ENCODE results near the gene ALK.

ALK gene

DNA sequence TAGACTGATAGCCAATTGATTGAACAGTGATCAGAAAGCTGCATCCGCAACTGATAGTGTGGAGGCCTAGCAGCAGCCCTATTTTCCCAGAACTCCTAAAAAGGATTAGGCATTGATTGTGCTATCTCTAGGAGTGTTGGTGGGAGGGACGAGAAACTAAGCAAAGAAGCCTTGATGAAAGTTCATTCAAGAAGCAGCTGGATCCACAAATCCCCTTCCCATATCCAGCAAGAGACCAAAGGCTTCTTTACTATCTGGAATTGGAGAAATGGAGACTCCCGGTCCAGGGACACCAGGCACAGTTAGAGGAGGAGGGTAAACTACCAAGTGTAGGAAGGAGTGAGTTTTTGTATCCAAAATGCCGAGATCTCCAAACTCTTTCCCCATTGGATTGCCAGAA lies 151.5 kb downstream of the ALK start:
- no peak for DNase-seq (ENCODE audit: low read depth)
- H3K36me3 ChIP-seq (ENCODE audit: control insufficient read depth, insufficient read depth, low read length, severe bottlenecking): no peaks in the 10 kb centered on the region
- H3K27me3 ChIP-seq (replicated peaks; ENCODE audit: control insufficient read depth, insufficient read depth, low read length): no peaks in the 10 kb centered on the region
- no peaks in the 10 kb centered on the region for H3K9me3 ChIP-seq (ENCODE audit: control insufficient read depth, low read length)
- no peak overlapping the region for H3K4me3 ChIP-seq (ENCODE audit: low read length)
- H3K4me1 ChIP-seq (ENCODE audit: control insufficient read depth, insufficient read depth, low read length): peaks cover 13% of the 10 kb centered on the region
- H3K9ac ChIP-seq (ENCODE audit: low read length): no peak overlapping the region

DNA sequence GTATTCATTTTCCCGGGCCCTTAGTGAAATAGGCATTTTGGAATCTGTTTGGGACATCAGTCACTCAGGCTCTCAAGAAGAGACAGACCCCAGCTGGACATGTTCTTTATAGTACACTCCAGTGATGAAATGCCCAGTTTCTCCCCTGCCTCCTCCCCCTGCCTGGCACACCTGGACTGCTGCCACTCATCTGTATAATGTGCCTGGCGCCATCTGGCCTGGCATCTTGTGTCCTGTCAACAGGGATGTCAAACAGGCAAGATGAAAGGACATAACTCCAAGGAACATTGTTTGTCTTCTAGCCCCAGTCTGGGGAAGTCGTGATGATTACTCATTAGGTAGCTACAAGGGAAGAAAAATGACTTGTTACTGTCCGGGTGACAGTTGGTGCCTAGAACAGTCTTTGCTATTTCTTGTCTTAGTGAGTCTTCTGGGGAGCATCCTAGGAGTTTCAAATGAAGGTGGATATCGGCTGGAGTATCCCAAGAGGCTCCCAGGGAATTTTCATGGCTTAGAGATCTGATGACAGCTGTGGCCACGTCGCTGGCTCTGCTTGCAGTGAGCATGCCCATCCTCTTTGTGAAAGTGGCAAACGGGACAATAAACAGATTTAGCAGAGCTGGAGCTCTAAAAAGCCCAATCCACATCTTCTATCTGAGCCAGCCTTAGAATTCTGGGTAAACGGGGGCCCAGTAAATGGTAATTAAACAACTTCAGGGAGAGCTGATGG lies 153.6 kb downstream of the ALK start:
- Histone ChIP-seq H3K4me3 (ENCODE audit: low read length) (no peak overlapping the region), H3K9me3 (ENCODE audit: control insufficient read depth, low read length) (no peaks in the 10 kb centered on the region), H3K36me3 (ENCODE audit: control insufficient read depth, insufficient read depth, low read length, severe bottlenecking) (no peaks in the 10 kb centered on the region), H3K9ac (ENCODE audit: low read length) (no peak overlapping the region), H3K27me3 (replicated peaks; ENCODE audit: control insufficient read depth, insufficient read depth, low read length) (no peaks in the 10 kb centered on the region), H3K4me1 (ENCODE audit: control insufficient read depth, insufficient read depth, low read length) (peaks cover 13% of the 10 kb centered on the region)
- DNase-seq (ENCODE audit: low read depth): no peak

DNA sequence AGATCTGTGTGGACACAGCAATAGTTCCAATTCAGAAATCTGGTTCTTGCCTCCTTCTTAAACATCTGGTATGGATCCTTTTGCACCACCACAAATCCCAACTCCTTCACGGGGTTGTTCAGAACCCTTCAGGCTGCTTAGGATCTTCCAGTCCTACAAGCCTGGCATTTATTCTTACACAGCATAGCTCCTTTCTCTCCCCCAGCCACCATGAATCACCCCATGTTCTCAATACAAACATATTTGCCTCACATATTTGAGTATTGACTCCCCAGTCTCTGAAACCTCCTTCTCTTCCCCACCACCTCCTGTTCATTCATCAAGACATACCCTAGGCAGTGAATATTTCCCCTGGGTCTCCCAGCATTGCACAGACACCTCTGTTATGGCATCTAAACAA lies 155.2 kb downstream of the ALK start:
- Histone ChIP-seq H3K4me1 (ENCODE audit: control insufficient read depth, insufficient read depth, low read length) (peaks cover 18% of the 10 kb centered on the region), H3K9me3 (ENCODE audit: control insufficient read depth, low read length) (no peaks in the 10 kb centered on the region), H3K36me3 (ENCODE audit: control insufficient read depth, insufficient read depth, low read length, severe bottlenecking) (no peaks in the 10 kb centered on the region), H3K9ac (ENCODE audit: low read length) (no peak overlapping the region), H3K27me3 (replicated peaks; ENCODE audit: control insufficient read depth, insufficient read depth, low read length) (no peaks in the 10 kb centered on the region), H3K4me3 (ENCODE audit: low read length) (no peak overlapping the region)
- peak; percentile 76 for DNase-seq (ENCODE audit: low read depth)

DNA sequence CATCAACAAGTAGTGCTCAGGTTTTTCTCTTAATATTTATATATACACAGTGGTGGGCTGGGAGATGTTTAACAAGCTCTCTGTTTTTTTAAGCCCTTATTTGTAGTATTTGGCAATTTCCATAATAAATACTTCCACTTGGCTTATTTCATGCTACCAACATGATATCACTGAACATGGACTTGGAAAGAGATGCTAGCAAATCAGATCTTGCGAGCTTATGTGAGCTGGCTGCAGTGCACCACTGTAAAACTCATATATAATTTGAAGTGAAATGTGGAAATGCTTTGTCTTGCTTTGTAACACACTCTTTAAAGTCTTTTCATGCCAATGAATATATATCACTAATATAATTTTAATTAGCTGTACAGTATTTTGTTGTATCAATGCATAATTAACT lies 155.7 kb downstream of the ALK start:
- Histone ChIP-seq H3K9ac (ENCODE audit: low read length) (no peak overlapping the region), H3K4me1 (ENCODE audit: control insufficient read depth, insufficient read depth, low read length) (peaks cover 20% of the 10 kb centered on the region), H3K4me3 (ENCODE audit: low read length) (no peak overlapping the region), H3K36me3 (ENCODE audit: control insufficient read depth, insufficient read depth, low read length, severe bottlenecking) (no peaks in the 10 kb centered on the region), H3K27me3 (replicated peaks; ENCODE audit: control insufficient read depth, insufficient read depth, low read length) (no peaks in the 10 kb centered on the region), H3K9me3 (ENCODE audit: control insufficient read depth, low read length) (no peaks in the 10 kb centered on the region)
- DNase-seq (ENCODE audit: low read depth): peak; percentile 84

DNA sequence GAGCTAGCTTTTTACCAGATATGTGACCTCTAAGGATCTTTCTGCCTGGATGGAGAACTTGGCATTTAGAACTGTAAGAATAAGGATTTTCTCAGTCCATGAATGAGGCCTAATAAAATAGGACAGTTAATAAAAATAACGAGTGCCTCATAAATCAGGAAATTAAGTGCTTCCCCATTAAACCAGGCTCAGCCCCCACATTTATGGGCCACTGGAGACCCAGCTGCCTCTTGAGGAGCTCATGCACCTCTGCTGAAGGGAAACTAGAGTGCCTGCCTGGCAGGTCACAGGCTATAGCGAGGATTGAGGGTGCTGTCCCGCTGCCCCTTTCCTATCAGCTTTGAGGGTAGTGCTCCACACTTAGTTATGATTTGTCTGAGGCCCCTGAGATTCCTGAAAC lies 158.0 kb downstream of the ALK start:
- Histone ChIP-seq H3K4me1 (ENCODE audit: control insufficient read depth, insufficient read depth, low read length) (peaks cover 31% of the 10 kb centered on the region), H3K36me3 (ENCODE audit: control insufficient read depth, insufficient read depth, low read length, severe bottlenecking) (no peaks in the 10 kb centered on the region)

DNA sequence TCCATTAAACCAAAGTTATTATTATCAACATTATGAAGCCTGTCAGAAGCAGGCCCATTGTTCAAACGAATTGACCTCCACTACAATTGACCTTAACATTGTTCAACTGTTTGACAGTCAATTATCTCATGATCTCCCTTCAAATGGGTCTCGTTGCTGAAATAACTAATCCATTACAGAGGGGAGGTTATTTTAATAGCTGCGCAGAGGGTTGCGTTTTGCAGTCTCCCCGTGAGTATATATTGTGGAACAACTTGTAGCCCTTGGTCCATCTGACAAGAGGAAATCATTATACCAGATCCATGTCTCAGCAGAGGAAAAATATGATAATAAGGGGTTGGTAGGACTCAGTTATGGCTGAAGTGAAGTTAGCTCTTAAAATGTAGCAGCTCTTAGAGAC lies 159.1 kb downstream of the ALK start:
- H3K9ac ChIP-seq (ENCODE audit: low read length): no peak overlapping the region
- H3K4me3 ChIP-seq (ENCODE audit: low read length): no peak overlapping the region
- H3K9me3 ChIP-seq (ENCODE audit: control insufficient read depth, low read length): no peaks in the 10 kb centered on the region
- H3K36me3 ChIP-seq (ENCODE audit: control insufficient read depth, insufficient read depth, low read length, severe bottlenecking): no peaks in the 10 kb centered on the region
- DNase-seq (ENCODE audit: low read depth): no peak
- no peaks in the 10 kb centered on the region for H3K27me3 ChIP-seq (replicated peaks; ENCODE audit: control insufficient read depth, insufficient read depth, low read length)
- H3K4me1 ChIP-seq (ENCODE audit: control insufficient read depth, insufficient read depth, low read length): peaks cover 31% of the 10 kb centered on the region

More for the DNA sequence above, 158.0 kb downstream of the ALK start:
- Histone ChIP-seq H3K9me3 (ENCODE audit: control insufficient read depth, low read length) (no peaks in the 10 kb centered on the region), H3K9ac (ENCODE audit: low read length) (no peak overlapping the region), H3K27me3 (replicated peaks; ENCODE audit: control insufficient read depth, insufficient read depth, low read length) (no peaks in the 10 kb centered on the region), H3K4me3 (ENCODE audit: low read length) (no peak overlapping the region)
- DNase-seq (ENCODE audit: low read depth): no peak

DNA sequence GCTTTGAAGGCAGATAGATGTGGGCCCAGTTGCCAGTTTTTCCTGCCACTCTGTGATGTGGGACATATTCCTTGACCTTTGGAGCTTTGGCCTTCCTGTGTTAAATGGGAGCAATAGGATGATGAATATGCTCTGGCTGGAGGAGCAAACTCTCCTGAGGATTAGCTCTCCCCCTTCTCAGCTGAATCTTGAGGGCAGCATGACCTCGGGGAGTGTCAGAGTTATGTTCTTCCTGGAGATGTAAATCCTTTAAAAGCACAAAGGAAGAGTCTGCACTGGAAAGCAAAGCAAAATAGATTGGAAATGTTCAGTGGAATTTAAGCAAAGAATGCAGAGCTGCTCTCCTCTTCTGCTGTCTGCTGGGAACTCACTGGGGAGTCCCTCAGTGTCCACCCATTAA lies 160.1 kb downstream of the ALK start:
- H3K27me3 ChIP-seq (replicated peaks; ENCODE audit: control insufficient read depth, insufficient read depth, low read length): no peaks in the 10 kb centered on the region
- H3K9ac ChIP-seq (ENCODE audit: low read length): no peak overlapping the region
- peaks cover 25% of the 10 kb centered on the region for H3K4me1 ChIP-seq (ENCODE audit: control insufficient read depth, insufficient read depth, low read length)
- DNase-seq (ENCODE audit: low read depth): no peak
- H3K36me3 ChIP-seq (ENCODE audit: control insufficient read depth, insufficient read depth, low read length, severe bottlenecking): no peaks in the 10 kb centered on the region
- H3K9me3 ChIP-seq (ENCODE audit: control insufficient read depth, low read length): no peaks in the 10 kb centered on the region
- H3K4me3 ChIP-seq (ENCODE audit: low read length): no peak overlapping the region

DNA sequence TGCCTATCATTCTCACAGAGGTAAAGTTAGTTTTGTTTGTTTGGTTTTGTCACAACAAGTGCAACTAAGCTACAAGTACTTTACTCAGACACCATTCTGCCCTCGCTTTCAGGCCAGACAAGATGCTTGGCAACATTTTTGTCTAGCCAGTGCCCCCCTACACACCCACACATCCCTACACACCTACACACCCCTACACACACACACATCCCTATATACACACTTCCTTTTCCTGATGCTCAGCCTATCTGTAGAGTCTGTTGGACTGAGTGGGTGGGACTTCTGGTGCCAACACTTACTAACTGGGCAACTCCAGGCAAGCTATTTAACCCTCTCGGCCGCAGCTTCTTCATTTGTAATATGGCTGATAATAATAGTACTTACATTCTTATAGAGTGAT lies 161.4 kb downstream of the ALK start:
- Histone ChIP-seq H3K9ac (ENCODE audit: low read length) (no peak overlapping the region), H3K36me3 (ENCODE audit: control insufficient read depth, insufficient read depth, low read length, severe bottlenecking) (no peaks in the 10 kb centered on the region), H3K9me3 (ENCODE audit: control insufficient read depth, low read length) (no peaks in the 10 kb centered on the region), H3K27me3 (replicated peaks; ENCODE audit: control insufficient read depth, insufficient read depth, low read length) (no peaks in the 10 kb centered on the region), H3K4me1 (ENCODE audit: control insufficient read depth, insufficient read depth, low read length) (peaks cover 18% of the 10 kb centered on the region), H3K4me3 (ENCODE audit: low read length) (no peak overlapping the region)
- no peak for DNase-seq (ENCODE audit: low read depth)

DNA sequence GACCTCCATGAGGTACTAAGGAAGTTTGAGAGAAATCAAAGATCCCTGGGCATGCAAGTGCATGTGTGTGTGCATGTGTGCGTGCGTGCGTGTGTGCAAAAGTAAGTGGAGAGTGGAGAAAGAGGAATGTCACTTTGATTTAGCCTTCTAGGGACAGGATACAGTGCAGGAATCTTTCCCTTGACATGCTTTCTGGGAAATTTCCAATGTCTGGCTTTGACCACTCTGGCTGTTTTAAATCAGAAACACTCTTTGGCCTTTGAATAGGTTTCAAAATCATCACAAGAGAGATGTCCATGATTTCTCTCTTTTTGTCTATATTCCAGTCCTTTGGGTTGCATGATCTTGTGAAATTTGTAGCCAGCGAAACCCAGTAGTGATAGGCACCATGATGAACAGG lies 162.0 kb downstream of the ALK start:
- Histone ChIP-seq H3K27me3 (replicated peaks; ENCODE audit: control insufficient read depth, insufficient read depth, low read length) (no peaks in the 10 kb centered on the region), H3K36me3 (ENCODE audit: control insufficient read depth, insufficient read depth, low read length, severe bottlenecking) (no peaks in the 10 kb centered on the region), H3K4me3 (ENCODE audit: low read length) (no peak overlapping the region), H3K9me3 (ENCODE audit: control insufficient read depth, low read length) (no peaks in the 10 kb centered on the region), H3K4me1 (ENCODE audit: control insufficient read depth, insufficient read depth, low read length) (peaks cover 18% of the 10 kb centered on the region), H3K9ac (ENCODE audit: low read length) (no peak overlapping the region)
- peak; percentile 66 for DNase-seq (ENCODE audit: low read depth)

DNA sequence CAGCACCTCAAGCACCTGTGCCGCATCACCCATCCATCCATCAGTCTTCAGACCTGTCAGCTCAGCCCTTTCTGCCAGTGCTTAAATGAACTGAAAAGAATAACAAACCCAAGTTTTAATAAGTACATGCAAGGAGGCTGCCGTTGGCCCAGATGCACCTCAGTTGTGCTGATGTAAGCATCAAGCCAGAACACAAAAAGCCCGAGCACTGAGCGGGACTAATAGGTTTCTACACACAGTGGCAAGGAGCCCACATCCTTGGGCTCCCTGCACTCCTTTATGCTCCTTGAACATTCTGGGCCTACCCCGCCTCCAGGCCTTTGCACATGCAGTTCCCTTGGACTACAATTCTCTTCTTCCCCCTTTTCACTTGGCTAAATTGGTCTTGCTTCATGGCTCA lies 165.6 kb downstream of the ALK start:
- no peaks in the 10 kb centered on the region for H3K27me3 ChIP-seq (replicated peaks; ENCODE audit: control insufficient read depth, insufficient read depth, low read length)
- peaks cover 23% of the 10 kb centered on the region for H3K4me1 ChIP-seq (ENCODE audit: control insufficient read depth, insufficient read depth, low read length)
- no peak for DNase-seq (ENCODE audit: low read depth)

DNA sequence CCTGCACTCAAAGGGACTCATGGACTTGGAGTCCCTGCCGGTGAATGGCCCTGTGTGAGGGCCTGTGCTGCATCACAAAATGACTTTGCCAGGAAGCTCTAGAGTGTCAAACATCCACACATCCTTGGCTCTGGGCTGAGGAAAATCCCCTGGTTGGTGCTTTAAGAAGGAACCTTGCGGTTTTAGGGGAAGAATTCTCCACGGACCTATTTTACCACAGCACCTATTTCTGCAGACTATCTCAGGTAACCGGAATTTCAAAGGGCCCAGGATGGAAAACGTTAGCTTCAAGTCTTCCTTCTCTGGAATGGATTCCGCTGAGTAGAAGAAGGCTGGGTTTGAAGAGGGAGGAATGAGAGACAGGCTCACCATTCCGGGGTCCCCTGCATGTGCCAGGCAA lies 166.2 kb downstream of the ALK start:
- Histone ChIP-seq H3K9me3 (ENCODE audit: control insufficient read depth, low read length) (no peaks in the 10 kb centered on the region), H3K27me3 (replicated peaks; ENCODE audit: control insufficient read depth, insufficient read depth, low read length) (no peaks in the 10 kb centered on the region), H3K4me1 (ENCODE audit: control insufficient read depth, insufficient read depth, low read length) (peaks cover 23% of the 10 kb centered on the region), H3K9ac (ENCODE audit: low read length) (no peak overlapping the region), H3K36me3 (ENCODE audit: control insufficient read depth, insufficient read depth, low read length, severe bottlenecking) (no peaks in the 10 kb centered on the region), H3K4me3 (ENCODE audit: low read length) (no peak overlapping the region)
- DNase-seq (ENCODE audit: low read depth): no peak

More for the DNA sequence above, 165.6 kb downstream of the ALK start:
- Histone ChIP-seq H3K9me3 (ENCODE audit: control insufficient read depth, low read length) (no peaks in the 10 kb centered on the region), H3K36me3 (ENCODE audit: control insufficient read depth, insufficient read depth, low read length, severe bottlenecking) (no peaks in the 10 kb centered on the region), H3K9ac (ENCODE audit: low read length) (no peak overlapping the region), H3K4me3 (ENCODE audit: low read length) (no peak overlapping the region)

Measured in adipocyte (in vitro differentiated cells).